GM12872 (cell line): ENCODE results near the gene MSANTD1.

Experiments
- CTCF ChIP-seq: IDR thresholded peaks from 3 replicates; pipeline ENCODE4 v1.5.1; 2011; ENCODE audit warnings: low read depth, mild to moderate bottlenecking, low read length, moderate library complexity; ENCODE audit not compliant: insufficient read depth

The MSANTD1 gene

DNA sequence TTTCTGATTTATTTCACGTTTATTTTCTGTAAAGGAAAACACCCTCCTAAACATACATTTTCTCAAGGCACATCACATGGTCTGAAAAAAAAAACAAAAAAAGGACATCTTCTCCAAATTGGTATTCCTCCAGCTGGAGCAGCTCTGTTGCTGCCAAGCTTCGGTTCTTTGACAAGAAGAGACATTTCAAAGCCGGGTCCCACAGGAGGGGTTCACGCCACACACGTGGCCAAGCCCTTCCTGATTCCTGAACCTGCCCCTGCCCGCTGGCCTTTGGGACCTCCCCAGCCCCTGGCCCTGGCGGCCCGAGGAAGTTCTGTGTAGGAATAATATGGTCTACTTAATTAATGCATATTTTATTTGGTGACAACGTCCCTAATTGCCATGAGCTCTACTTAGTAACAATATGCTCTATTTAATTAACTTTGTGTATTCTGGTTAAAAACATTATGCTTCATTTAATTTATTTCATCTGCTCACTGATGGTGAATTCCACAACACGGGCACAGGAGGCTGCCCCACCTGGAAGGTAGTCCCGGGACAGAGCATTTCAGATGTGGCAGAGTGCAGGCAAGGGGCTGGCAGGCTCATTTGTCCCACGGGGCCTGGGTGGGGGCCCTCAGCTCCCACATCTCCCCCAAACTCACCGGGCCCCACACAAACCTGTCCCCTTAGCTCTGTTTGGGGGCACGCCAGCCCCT is 38.5 kb downstream of the MSANTD1 start:
- TF ChIP-seq CTCF = no peak

- no peak for TF ChIP-seq CTCF
Measured at GRCh38 chr4:3287972-3288570, 39.1 kb downstream of the MSANTD1 start.

DNA sequence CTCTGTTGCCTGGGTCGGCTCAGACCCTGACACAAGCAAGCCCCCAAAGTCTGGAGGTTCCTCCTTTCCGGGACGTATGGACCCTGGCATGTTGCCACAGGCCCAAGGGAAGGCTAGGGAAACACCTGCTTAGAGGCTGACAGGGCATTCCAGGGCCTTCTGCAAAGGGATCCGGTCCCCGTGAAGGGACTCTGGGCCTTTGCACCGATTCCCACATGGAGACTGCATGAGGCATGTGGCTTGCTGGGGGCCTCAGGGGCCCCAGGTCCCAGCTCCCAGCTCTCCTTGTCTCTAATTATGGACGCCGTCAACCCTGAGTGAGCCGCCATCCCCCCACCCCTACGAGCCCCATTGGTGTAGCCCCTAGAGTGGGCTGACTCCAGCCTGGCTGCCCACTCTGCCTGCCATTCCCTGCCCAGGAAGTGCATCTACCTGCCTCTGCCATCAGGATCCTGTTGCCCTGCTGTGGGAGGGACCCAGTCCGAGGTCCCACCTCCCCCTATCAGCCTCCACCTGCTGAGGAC is 39.7 kb downstream of the MSANTD1 start:
- TF ChIP-seq CTCF = no peak

- no peak for TF ChIP-seq CTCF
Measured at GRCh38 chr4:3290476-3290875, 41.5 kb downstream of the MSANTD1 start.

DNA sequence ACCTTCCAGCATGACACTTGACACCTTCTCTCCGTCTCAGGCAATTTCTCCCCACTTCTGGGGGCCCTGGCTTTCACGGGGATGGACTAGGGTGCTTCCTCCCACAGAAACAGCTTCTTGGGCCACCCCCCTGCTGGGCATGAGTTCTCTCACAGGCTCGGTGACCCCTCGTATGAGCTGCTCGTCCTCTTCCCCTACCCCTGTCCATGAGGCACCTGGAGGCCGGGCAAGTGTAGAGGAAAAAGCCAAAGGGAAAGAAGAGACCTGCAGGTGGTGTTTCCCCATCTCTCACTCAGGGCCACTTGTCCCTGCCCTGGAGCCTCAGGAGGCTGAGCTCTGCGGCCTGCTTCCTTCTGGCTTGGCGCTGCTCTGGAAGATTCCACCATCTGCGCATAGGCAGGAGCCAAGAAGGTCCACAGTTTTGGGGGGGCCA is 41.9 kb downstream of the MSANTD1 start:
- TF ChIP-seq CTCF = no peak

- TF ChIP-seq CTCF = no peak
Measured at GRCh38 chr4:3291411-3291968, 42.5 kb downstream of the MSANTD1 start.

- TF ChIP-seq CTCF = no peak
Measured at GRCh38 chr4:3291969-3292570, 43.1 kb downstream of the MSANTD1 start.
